Hematopoietic multipotent progenitor cell treated with erythropoietin and hydrocortisone succinate and interleukin-3 and kit ligand, for 6 days (in vitro differentiated cells): ENCODE data around the gene LRIG3.

ENCODE experiments used
- DNase-seq: peaks from one replicate; pipeline ENCODE4 v3.0.0-alpha.2; 2015

LRIG3 gene

DNA sequence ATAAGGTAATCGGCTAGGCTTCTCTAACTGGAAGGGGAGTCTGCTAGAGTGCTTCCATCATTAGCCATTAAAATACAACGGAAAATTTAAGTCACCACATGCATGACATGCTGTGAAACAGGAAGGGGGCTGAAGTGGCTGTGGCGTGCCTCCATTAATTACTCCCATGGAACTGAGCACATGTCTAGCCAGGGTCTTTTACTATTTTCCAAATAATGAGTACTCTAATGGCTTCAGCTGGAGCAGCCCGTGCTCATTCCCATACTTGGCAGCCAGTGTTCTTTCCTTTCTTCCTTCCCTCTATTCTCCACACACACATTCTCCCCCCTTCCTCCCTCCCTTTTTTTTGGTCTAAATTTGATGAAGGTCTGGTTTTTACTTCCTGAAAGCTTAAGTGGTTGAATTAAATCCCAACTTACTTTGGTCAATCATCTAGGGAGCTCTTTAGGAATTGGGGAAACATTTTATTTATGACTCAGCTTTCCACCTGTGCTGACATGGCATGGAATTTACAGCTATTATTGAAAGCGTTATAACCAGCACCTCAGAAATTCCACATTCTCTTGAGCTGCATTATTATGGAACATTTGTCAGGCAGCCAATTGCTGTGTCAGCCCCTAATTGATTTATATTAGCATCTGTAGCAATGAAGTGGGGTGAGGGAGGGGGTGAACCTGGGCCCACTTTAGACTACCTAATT lies 72.3 kb downstream of the LRIG3 start:
- no peak for DNase-seq

DNA sequence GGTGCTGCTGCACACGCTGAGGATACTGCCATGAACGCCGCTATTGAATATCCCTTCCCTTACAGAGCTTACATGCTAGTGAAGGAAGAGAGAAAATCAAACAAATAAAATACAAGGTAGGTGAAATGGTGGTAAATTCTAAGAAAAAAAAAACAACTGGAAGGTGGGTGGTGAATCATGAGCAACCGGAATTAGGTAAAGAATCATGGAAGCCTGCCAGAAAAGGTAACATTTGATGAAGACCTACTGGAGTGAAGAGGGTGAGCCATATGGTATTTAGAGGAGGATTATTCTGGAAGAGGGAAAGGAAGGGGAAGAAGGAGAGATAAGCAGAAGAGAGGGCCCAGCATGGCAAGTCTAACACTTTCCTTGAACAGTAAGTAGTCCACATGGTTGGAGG lies 76.1 kb downstream of the LRIG3 start:
- no peak for DNase-seq

DNA sequence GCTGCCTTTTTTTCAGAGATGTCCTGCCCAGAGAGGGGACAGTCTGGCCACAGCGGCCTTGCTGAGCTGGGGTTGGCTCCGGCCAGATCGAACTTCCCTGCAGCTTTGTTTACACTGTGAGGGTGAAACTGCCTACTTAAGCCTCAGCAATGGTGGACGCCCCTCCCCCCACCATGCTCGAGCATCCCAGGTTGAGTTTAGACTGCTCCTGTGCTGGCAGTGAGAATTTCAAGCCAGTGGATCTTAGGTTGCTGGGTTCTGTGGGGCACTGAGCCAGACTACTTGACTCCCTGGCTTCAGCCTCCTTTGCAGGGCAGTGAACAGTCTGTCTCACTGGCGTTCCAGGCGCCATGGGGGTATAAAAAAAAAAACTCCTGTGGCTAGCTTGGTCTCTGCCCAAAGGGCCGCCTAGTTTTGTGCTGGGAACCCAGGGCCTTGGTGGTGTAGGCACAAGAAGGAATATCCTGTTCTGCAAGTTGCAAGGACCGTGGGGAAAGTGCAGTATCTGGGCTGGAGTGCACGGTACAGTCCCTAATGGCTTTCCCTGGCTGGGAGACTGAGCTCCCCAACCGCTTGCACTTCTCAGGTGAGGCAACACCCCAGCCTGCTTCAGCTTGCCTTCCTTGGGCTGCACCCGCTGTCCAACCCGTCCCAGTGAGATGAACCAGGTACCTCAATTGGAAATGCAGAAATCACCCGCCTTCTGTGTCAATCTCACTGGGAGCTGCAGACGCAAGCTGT lies 79.1 kb downstream of the LRIG3 start:
- DNase-seq = no peak

DNA sequence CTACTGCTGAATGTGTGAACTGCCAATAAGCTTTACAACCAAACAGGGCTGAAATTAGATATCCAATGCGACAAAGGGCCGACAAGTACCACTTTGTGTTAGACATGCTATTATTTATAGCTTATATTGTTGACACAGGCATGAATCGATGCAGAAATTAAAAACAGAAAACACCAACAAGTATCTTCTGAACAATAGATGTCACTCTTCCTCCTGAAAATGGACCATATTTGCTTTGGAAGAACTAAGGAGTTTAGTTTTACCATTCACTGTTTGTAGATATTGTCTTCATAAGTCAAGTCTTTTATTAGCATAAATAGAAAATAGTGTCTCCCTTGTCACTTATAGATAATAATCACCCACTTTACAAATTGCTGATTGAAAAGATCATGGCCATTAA lies 86.5 kb downstream of the LRIG3 start:
- DNase-seq = no peak

DNA sequence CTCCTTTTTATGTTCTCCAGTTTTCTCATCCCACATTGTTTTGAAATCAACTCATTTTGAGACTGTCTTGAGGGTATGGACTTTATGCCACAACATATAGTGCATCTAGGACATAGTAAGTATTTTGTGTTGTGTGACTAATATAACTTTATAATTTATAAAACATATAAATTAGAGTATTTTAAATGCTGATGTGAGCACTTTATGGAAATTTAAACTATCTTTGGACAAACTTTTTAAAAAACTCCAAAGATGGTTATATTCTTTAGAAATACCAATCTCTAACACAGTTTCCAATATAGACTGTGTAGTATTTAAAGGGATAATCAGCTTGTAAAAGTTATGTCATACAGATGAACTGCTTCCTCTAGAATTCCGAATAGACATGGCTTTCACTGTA lies 87.4 kb downstream of the LRIG3 start:
- no peak for DNase-seq
